Neural cell (in vitro differentiated cells): ENCODE results near the gene KRT36. TPM values are rescaled to one million over a fixed set of nuclear protein-coding genes. Genes with fewer than 3 reads are reported as not detected.

Experiments
- H2AFZ ChIP-seq: fragments of 200-600, 300-800 bp; sonication (generic), shearing (Covaris generic); 2 replicates; pipeline ENCODE4 v1.6.0; 2014; ENCODE audit warnings: low read depth, mild to moderate bottlenecking, antibody characterized with exemption, low read length, moderate library complexity
- H3F3A ChIP-seq: fragments of 200-600 bp; shearing (Covaris generic); 2 replicates; pipeline ENCODE4 v1.6.1; 2016; ENCODE audit warnings: mild to moderate bottlenecking, moderate library complexity, mixed read lengths, antibody characterized with exemption, low read length; ENCODE audit not compliant: insufficient read depth, poor library complexity, severe bottlenecking
- H3K27ac ChIP-seq: fragments of 200-600, 300-800 bp; sonication (generic), shearing (Covaris generic); 2 replicates; pipeline ENCODE4 v1.5.1; 2014; ENCODE audit warnings: mild to moderate bottlenecking, low read length, moderate library complexity
- H3K27me3 ChIP-seq: fragments of 300-800, 200-600 bp; sonication (generic), shearing (Covaris generic); 2 replicates; pipeline ENCODE4 v1.6.0; 2014; ENCODE audit warnings: mild to moderate bottlenecking, low read depth, low read length, moderate library complexity; ENCODE audit not compliant: insufficient read depth
- H3K36me3 ChIP-seq: fragments of 300-800, 200-600 bp; sonication (generic), shearing (Covaris generic); 2 replicates; pipeline ENCODE4 v1.5.1; 2014; ENCODE audit warnings: mild to moderate bottlenecking, antibody characterized with exemption, low read length, moderate library complexity; ENCODE audit not compliant: insufficient read depth
- H3K4me2 ChIP-seq: fragments of 300-800, 200-600 bp; sonication (generic), shearing (Covaris generic); 2 replicates; pipeline ENCODE4 v1.6.0; 2014; ENCODE audit warnings: mild to moderate bottlenecking, low read length
- H3K4me3 ChIP-seq: fragments of 300-800, 200-600 bp; sonication (generic), shearing (Covaris generic); 2 replicates; pipeline ENCODE4 v1.5.1; 2014; ENCODE audit warnings: mild to moderate bottlenecking, low read length, moderate library complexity
- H3K79me2 ChIP-seq: fragments of 200-600 bp; shearing (Covaris generic); replicated peaks from 2 replicates; pipeline ENCODE4 v1.6.0; 2014; ENCODE audit warnings: mild to moderate bottlenecking, low read length, moderate library complexity; ENCODE audit not compliant: insufficient read depth
- H3K9ac ChIP-seq: fragments of 300-800, 200-600 bp; sonication (generic), shearing (Covaris generic); 2 replicates; pipeline ENCODE4 v1.6.1; 2016; ENCODE audit warnings: mild to moderate bottlenecking, low read length, mixed read lengths
- H3K9me2 ChIP-seq: fragments of 200-600 bp; shearing (Covaris generic); 2 replicates; pipeline ENCODE4 v1.6.1; 2016; ENCODE audit warnings: mild to moderate bottlenecking, low read length, mixed read lengths; ENCODE audit not compliant: insufficient read depth
- H3K9me3 ChIP-seq: fragments of 200-600, 300-800 bp; sonication (generic), shearing (Covaris generic); 2 replicates; pipeline ENCODE4 v1.6.1; 2016; ENCODE audit warnings: mild to moderate bottlenecking, mixed run types, low read length, moderate library complexity, mixed read lengths
- H4K20me1 ChIP-seq: fragments of 200-600 bp; shearing (Covaris generic); 2 replicates; pipeline ENCODE4 v1.6.1; 2016; ENCODE audit warnings: mild to moderate bottlenecking, mixed run types; ENCODE audit not compliant: insufficient read depth
- EP300 ChIP-seq: fragments of 450-650 bp; conservative IDR thresholded peaks from 2 replicates; pipeline ENCODE4 v1.6.1; 2014; ENCODE audit warnings: antibody characterized with exemption, mild to moderate bottlenecking, moderate library complexity; ENCODE audit not compliant: poor library complexity, severe bottlenecking
- EZH2 ChIP-seq: fragments of 200-600, 300-800 bp; shearing (Covaris generic), sonication (generic); IDR thresholded peaks from 2 replicates; pipeline ENCODE4 v1.6.1; 2014; ENCODE audit warnings: antibody characterized with exemption, low read length, borderline replicate concordance, mild to moderate bottlenecking; ENCODE audit not compliant: insufficient read depth, poor library complexity, severe bottlenecking
- MXI1 ChIP-seq: fragments of 450-650 bp; conservative IDR thresholded peaks from 2 replicates; pipeline ENCODE4 v1.6.1; 2014; ENCODE audit warnings: antibody characterized with exemption, mild to moderate bottlenecking; ENCODE audit not compliant: poor library complexity, severe bottlenecking
- POLR2AphosphoS5 ChIP-seq: IDR thresholded peaks from 2 replicates; pipeline ENCODE4 v1.6.1; 2012
- RAD21 ChIP-seq: fragments of 450-650 bp; conservative IDR thresholded peaks from 2 replicates; pipeline ENCODE4 v1.6.1; 2014; ENCODE audit warnings: antibody characterized with exemption, mild to moderate bottlenecking, moderate library complexity
- SMC3 ChIP-seq: fragments of 450-650 bp; conservative IDR thresholded peaks from 2 replicates; pipeline ENCODE4 v1.6.1; 2014; ENCODE audit warnings: antibody characterized with exemption, mild to moderate bottlenecking, moderate library complexity; ENCODE audit not compliant: poor library complexity
- TAF1 ChIP-seq: IDR thresholded peaks from 2 replicates; pipeline ENCODE4 v1.6.1; 2012; ENCODE audit warnings: low read depth
- polyA plus RNA-seq: library from polyadenylated mRNA; depleted of rRNA; stranded (reverse); fragments of >200 nt; gene quantifications from 2 replicates; pipeline ENCODE4 v1.2.3, GENCODE V29; 2014
- TF ChIP-seq, protein P1 (sequence below): IDR thresholded peaks from 2 replicates; pipeline ENCODE4 v1.6.1; 2012; ENCODE audit warnings: borderline replicate concordance
- TF ChIP-seq, protein P2 (sequence below): fragments of 450-650 bp; IDR thresholded peaks from 2 replicates; pipeline ENCODE4 v1.5.1; 2014; ENCODE audit warnings: antibody characterized with exemption, mild to moderate bottlenecking, moderate library complexity; ENCODE audit not compliant: poor library complexity, severe bottlenecking

KRT36 gene
- polyA plus RNA-seq, 1 donor from 2014 or later = not detected

DNA sequence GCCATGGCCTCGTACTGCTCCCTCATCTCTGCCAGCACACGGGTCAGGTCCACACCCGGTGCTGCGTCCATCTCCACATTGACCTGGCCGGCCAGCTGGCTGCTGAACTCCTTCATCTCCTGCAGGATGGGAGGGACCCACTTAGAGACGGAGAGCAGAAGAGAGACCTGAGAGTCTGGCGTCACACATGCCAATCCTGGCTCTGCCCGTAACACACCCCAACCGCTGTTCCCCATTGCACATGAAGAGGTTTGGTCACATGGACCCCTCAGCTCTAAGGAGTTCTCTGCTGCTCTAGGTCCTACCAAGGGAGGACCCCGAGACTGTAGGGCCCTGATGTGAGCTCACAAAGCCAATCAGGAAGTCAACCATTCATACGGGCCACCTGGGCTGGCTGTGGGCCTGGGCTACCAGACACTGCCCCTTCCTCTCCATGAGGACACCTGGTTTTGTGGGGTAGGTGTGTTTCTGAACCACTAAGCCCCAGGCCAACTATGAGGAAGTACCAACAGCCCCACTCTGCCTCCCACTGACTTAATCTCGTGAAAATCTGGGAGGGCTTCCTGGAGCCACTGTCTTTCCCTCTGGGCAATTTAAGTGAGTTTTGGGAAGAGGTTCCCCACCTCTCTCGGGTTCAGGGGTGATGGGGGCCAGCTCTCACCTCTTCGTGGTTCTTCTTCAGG, 26.6 kb upstream of the KRT36 start:
- H3K79me2 ChIP-seq = no peaks in the 10 kb centered on the region
- H3K27me3 ChIP-seq = no peaks in the 10 kb centered on the region
- H3K4me3 ChIP-seq = no peak overlapping the region
- no peaks in the 10 kb centered on the region for H3K9me2 ChIP-seq
- TF ChIP-seq, protein P1, sequence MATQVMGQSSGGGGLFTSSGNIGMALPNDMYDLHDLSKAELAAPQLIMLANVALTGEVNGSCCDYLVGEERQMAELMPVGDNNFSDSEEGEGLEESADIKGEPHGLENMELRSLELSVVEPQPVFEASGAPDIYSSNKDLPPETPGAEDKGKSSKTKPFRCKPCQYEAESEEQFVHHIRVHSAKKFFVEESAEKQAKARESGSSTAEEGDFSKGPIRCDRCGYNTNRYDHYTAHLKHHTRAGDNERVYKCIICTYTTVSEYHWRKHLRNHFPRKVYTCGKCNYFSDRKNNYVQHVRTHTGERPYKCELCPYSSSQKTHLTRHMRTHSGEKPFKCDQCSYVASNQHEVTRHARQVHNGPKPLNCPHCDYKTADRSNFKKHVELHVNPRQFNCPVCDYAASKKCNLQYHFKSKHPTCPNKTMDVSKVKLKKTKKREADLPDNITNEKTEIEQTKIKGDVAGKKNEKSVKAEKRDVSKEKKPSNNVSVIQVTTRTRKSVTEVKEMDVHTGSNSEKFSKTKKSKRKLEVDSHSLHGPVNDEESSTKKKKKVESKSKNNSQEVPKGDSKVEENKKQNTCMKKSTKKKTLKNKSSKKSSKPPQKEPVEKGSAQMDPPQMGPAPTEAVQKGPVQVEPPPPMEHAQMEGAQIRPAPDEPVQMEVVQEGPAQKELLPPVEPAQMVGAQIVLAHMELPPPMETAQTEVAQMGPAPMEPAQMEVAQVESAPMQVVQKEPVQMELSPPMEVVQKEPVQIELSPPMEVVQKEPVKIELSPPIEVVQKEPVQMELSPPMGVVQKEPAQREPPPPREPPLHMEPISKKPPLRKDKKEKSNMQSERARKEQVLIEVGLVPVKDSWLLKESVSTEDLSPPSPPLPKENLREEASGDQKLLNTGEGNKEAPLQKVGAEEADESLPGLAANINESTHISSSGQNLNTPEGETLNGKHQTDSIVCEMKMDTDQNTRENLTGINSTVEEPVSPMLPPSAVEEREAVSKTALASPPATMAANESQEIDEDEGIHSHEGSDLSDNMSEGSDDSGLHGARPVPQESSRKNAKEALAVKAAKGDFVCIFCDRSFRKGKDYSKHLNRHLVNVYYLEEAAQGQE = no peak
- no peak for TF ChIP-seq RAD21
- TF ChIP-seq SMC3 = no peak
- TF ChIP-seq MXI1 = no peak
- no peak for TF ChIP-seq TAF1
- TF ChIP-seq EP300 = no peak
- TF ChIP-seq POLR2AphosphoS5 = no peak
- TF ChIP-seq, protein P2, sequence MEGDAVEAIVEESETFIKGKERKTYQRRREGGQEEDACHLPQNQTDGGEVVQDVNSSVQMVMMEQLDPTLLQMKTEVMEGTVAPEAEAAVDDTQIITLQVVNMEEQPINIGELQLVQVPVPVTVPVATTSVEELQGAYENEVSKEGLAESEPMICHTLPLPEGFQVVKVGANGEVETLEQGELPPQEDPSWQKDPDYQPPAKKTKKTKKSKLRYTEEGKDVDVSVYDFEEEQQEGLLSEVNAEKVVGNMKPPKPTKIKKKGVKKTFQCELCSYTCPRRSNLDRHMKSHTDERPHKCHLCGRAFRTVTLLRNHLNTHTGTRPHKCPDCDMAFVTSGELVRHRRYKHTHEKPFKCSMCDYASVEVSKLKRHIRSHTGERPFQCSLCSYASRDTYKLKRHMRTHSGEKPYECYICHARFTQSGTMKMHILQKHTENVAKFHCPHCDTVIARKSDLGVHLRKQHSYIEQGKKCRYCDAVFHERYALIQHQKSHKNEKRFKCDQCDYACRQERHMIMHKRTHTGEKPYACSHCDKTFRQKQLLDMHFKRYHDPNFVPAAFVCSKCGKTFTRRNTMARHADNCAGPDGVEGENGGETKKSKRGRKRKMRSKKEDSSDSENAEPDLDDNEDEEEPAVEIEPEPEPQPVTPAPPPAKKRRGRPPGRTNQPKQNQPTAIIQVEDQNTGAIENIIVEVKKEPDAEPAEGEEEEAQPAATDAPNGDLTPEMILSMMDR = no peak
- TF ChIP-seq EZH2 = no peak
- H3K9me3 ChIP-seq = no peaks in the 10 kb centered on the region
- H4K20me1 ChIP-seq = no peaks in the 10 kb centered on the region
- H3F3A ChIP-seq = no peaks in the 10 kb centered on the region
- H3K36me3 ChIP-seq = no peaks in the 10 kb centered on the region
- no peak overlapping the region for H2AFZ ChIP-seq
- no peak overlapping the region for H3K9ac ChIP-seq
- no peak overlapping the region for H3K4me2 ChIP-seq
- H3K27ac ChIP-seq = no peak overlapping the region

DNA sequence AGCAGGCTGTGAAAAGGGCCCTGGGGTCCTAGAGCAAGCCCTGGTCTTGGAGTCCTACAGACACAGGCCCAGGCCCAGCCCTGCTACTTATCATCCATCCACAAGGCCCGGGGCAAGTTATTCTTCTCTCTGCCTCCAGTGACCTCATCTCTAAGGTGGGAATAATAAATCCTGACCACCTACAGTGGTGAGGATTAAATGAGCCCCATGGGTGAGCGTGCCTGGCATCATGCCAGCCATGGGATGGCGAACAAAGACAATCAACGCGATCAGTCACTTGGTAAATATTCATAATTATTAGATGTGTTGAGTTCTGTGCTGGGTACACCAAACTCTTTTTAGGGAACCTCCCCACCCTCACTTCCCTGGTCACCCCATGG, 23.4 kb upstream of the KRT36 start:
- Histone ChIP-seq H3F3A (no peaks in the 10 kb centered on the region), H3K9me2 (no peaks in the 10 kb centered on the region), H3K27me3 (no peaks in the 10 kb centered on the region), H3K9ac (no peak overlapping the region), H4K20me1 (no peaks in the 10 kb centered on the region), H3K79me2 (no peaks in the 10 kb centered on the region), H3K4me2 (no peak overlapping the region), H3K4me3 (no peak overlapping the region), H3K36me3 (no peaks in the 10 kb centered on the region), H3K9me3 (no peaks in the 10 kb centered on the region), H2AFZ (no peak overlapping the region), H3K27ac (no peak overlapping the region)
- no peak for TF ChIP-seq MXI1
- TF ChIP-seq POLR2AphosphoS5 = no peak
- no peak for TF ChIP-seq RAD21
- TF ChIP-seq, protein P1 = no peak
- no peak for TF ChIP-seq EZH2
- TF ChIP-seq TAF1 = no peak
- TF ChIP-seq SMC3 = no peak
- TF ChIP-seq, protein P2 = no peak
- TF ChIP-seq EP300 = no peak
